Measurements from ENCODE around the gene CSRP1. TPM values are rescaled to one million over a fixed set of nuclear protein-coding genes. Genes with fewer than 3 reads are reported as not detected.

The CSRP1 gene
- total RNA-seq (2021; fragmentation: NEBNext Ultra II Directional; extraction: Animal tissue kit (Norgen Biotek cat#: 25700)): 100 to 1,000 TPM; 540 to 614 (median 577) TPM
- long read RNA-seq, full-length matches to known transcripts: 696 of 772 reads
- long read RNA-seq, partial matches to known transcripts: 28 of 772 reads
- long read RNA-seq, other reads (novel, unspliced or antisense): 48 of 772 reads

DNA sequence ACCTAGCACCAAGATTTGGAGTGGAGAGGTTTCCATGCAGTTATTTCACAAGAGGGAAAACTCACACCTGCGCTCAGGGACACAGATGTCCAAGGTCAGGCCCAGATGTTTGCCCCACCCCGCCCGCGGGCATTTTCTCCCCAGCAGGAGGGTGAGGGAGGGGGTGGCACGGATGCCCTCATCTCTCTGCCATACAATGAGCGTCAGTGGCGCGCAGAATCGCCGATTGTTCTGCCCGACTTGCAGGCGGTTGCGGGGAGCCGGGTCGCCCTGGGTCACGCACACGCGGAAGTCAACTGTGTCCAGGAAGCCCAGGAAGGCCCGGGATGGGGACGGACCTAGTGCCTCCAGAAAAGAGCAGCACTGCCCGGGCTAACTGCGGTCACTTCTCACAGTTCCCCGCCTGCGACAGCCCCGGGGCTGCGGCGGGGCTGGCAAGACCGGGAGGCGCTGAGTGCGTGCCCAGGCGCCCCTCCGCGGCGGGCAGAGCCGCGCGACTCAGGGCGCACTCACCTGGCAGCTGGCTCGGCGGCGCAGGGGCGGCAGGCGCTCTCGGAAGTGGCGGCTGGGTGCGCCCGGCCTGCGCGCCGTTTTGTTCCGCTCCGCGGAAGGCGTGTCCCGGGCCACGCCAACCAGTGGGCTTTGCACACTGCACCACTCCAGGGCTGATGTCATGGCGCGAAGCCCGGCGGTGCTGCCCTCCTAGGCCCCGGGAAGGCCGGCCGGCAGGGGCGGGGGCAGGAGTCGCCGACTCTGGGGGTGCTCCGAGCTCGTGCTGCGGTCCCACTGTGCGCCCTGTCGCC is at the start of gene CSRP1:
TSS of gene CSRP1 (minus strand) at position 567 of the 803 bp plus-strand sequence. CDS start 10,820 bp downstream, outside the sequence.
- Mint-ChIP-seq H3K27me3 (ENCODE audit: insufficient read depth) (peaks cover 9% of the 10 kb centered on the region), H3K36me3 (ENCODE audit: low read depth) (peaks cover 27% of the 10 kb centered on the region), H3K27ac (peak within 1 kb of the TSS; percentile 87), H3K9me3 (no peaks in the 10 kb centered on the region), H3K4me3 (peak within 1 kb of the TSS; percentile 93), H3K4me1 (ENCODE audit: low read depth) (peaks cover 84% of the 10 kb centered on the region)
- DNase-seq: peak; percentile 75
- TF ChIP-seq, protein P1, sequence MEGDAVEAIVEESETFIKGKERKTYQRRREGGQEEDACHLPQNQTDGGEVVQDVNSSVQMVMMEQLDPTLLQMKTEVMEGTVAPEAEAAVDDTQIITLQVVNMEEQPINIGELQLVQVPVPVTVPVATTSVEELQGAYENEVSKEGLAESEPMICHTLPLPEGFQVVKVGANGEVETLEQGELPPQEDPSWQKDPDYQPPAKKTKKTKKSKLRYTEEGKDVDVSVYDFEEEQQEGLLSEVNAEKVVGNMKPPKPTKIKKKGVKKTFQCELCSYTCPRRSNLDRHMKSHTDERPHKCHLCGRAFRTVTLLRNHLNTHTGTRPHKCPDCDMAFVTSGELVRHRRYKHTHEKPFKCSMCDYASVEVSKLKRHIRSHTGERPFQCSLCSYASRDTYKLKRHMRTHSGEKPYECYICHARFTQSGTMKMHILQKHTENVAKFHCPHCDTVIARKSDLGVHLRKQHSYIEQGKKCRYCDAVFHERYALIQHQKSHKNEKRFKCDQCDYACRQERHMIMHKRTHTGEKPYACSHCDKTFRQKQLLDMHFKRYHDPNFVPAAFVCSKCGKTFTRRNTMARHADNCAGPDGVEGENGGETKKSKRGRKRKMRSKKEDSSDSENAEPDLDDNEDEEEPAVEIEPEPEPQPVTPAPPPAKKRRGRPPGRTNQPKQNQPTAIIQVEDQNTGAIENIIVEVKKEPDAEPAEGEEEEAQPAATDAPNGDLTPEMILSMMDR (IDR thresholded peaks at IDR 0.05): peak; percentile 5; the same call in 1 of the 2 replicates

DNA sequence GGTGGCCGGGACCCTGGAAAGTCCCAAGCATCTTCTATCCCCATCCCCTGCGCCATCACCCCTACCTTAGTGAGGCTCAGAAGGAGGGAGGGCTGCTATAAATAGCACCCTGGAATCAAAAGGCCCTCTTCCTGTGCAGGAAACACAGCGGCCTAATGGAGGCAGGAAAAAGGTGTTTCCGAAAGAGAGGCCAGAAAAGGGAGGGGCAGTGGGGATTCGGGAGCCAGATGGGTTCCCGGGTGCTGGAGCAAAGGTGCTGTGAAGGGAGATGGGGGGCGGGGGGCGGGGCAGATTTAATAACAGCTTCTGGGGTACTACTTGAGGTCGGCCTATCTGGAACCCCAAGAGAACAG is 48.6 kb upstream of the CSRP1 start:
- peaks cover 21% of the 10 kb centered on the region for H3K36me3 Mint-ChIP-seq (ENCODE audit: low read depth)
- peaks cover 3% of the 10 kb centered on the region for H3K27me3 Mint-ChIP-seq (ENCODE audit: insufficient read depth)
- TF ChIP-seq, protein P1 (IDR thresholded peaks at IDR 0.05): no peak
- H3K4me1 Mint-ChIP-seq (ENCODE audit: low read depth): peaks cover 96% of the 10 kb centered on the region
- DNase-seq: no peak
- H3K4me3 Mint-ChIP-seq: no peak overlapping the region
- H3K9me3 Mint-ChIP-seq: no peaks in the 10 kb centered on the region
- H3K27ac Mint-ChIP-seq: peak overlapping the region; percentile 43

DNA sequence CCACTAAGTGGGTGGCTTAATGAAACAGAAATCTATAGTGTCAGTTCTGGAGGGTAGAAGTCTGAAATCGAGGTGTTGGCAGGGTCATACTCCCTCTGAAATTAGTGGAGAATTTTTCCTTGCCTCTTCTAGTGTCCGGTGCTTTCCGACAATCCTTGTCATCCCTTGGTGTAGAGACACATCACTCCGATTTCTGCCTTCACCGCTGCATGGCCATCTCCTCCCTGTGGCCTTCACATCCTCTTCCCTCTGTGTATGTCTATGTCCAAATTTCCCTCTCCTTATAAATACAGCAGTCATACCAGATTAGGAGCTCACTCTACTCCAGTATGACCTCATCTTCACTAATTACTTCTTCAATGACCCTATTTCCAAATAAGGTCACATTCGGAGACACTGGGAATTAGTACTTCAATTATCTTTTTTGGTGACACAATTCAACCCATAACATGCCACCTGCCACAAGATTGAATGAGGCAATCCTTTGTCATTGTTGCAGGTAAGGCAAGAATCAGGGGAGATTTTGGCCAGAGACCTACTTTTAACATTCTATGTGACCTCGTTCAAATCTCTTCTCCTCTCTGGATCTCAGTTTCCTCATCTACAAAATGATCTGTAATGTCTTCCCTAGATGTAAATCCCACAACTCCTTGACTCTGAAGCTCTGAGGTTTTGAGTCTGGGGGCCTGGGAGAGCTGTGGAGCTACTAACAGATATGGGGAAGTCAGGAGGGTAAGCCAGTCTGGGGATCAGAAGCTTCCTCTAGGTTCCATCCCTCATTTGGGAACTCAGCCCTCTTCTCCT is 48.1 kb upstream of the CSRP1 start:
- TF ChIP-seq, protein P1 (IDR thresholded peaks at IDR 0.05): no peak
- Mint-ChIP-seq H3K36me3 (ENCODE audit: low read depth) (peaks cover 21% of the 10 kb centered on the region), H3K9me3 (no peaks in the 10 kb centered on the region), H3K27ac (peak overlapping the region; percentile 76), H3K27me3 (ENCODE audit: insufficient read depth) (peaks cover 3% of the 10 kb centered on the region), H3K4me3 (peak overlapping the region; percentile 18; the same call in 1 of the 2 replicates), H3K4me1 (ENCODE audit: low read depth) (peaks cover 91% of the 10 kb centered on the region)
- DNase-seq: no peak

DNA sequence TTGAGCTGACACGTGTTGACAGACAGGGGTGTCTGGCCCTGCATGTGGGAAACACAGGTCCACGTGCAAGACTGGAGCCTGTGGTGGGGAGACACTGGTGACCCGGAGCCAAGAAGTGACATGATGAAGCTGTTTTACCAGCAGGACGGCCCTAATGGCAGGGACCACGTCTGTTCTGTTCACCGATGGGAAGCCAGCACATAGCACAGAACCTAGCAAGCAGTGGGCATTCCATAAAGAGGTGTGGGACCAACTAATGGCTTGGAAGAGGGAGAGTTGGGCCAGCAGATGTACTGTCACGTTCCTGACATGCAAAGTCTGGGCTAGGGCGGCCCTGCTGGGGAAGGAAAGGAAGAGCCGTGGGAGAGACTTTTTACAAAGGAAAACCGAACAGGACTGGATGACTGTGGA is 47.3 kb upstream of the CSRP1 start:
- peaks cover 3% of the 10 kb centered on the region for H3K27me3 Mint-ChIP-seq (ENCODE audit: insufficient read depth)
- peak overlapping the region; percentile 99 for H3K27ac Mint-ChIP-seq
- H3K4me1 Mint-ChIP-seq (ENCODE audit: low read depth): peaks cover 84% of the 10 kb centered on the region
- TF ChIP-seq, protein P1 (IDR thresholded peaks at IDR 0.05): no peak
- no peak for DNase-seq
- peak overlapping the region; percentile 21; the same call in 1 of the 2 replicates for H3K4me3 Mint-ChIP-seq
- H3K36me3 Mint-ChIP-seq (ENCODE audit: low read depth): peaks cover 21% of the 10 kb centered on the region
- no peaks in the 10 kb centered on the region for H3K9me3 Mint-ChIP-seq

DNA sequence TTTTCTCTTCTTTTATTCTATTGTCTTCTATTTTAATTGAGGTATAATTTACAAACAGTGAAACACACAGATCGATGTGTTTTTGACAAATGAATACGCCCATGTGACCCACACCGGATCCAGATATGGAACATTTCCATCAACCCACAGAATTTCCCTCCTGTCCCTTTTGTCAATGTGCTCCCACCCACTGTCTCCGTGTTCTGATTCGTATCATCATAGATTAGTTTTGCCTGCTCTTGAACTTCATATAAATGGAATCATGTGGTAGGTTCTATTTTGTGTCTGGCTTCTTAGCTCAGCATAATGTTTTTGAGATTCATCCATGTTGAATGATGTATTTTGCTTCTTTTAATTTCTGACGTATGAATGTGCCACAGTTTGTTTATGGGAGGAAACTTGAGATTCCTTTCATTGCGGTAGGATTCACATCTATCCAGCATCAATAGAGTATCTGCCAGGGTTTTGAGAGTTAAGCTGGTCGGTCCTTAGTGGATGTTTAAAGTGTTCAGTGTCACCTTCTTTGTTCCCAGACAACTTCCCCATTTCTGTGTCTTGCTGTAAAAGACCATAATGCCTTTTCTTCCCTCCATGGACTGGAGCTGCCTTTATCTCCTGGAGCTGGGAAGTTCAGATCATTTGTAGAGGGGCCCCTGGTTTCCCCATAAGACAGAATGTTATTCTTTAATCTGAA is 46.7 kb upstream of the CSRP1 start:
- TF ChIP-seq, protein P1 (IDR thresholded peaks at IDR 0.05): no peak
- Mint-ChIP-seq H3K27me3 (ENCODE audit: insufficient read depth) (peaks cover 3% of the 10 kb centered on the region), H3K4me1 (ENCODE audit: low read depth) (peaks cover 84% of the 10 kb centered on the region), H3K9me3 (no peaks in the 10 kb centered on the region), H3K36me3 (ENCODE audit: low read depth) (peaks cover 21% of the 10 kb centered on the region), H3K4me3 (peak overlapping the region; percentile 27), H3K27ac (peak overlapping the region; percentile 99)
- DNase-seq: no peak
